Measurements from ENCODE around the gene PRDX6.

Gene PRDX6

DNA sequence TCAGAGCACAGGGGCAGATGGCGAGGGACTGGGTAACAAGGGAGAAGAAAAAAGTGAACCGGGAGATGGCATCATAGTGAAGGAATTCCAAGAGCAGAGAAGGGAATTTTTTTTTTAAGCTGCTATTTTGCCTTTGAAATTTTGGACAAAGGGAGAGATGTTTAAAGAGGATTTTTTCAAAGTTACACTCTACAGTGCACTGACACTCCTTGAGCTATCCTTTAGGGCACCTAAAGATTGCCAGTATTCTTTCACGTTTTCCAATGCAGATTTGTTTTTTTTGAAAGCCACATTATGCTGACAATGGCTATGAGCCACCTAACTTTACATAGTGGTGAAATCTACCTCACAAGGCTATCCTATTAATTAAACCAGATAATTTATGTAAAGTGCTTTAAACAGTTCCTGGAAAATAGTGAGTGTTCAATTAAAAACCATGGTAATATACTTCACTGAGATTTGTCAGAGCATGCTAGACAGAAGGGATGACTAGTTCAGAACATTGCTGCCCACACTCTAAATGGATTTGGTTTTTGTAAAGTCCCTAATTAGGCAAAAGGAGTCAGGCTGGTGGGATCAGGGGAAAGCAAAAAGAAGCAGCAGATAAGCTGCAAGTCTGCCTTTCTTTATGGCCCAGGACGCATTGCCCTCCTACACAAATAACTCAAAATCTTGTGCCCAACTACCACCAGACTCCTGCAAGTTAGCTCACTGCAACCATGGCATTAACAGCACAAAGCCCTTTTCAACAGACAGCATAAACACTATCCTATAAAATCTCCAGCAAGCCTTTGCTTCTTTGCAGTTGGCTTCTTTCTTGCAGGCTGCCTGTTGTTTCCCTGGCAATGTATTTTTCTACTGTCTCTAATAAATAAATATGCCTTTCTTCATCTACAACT lies 53.9 kb downstream of the PRDX6 start:
- peaks cover 0 to 41% (median 23%) of the 10 kb centered on the region in 5 donors for H3K4me1 ChIP-seq (ENCODE audit: control insufficient read depth in 5 of 5, insufficient read depth in 5 of 5, low read length in 5 of 5)
- no peak overlapping the region for H3K9ac ChIP-seq (ENCODE audit: low read length in 5 of 5)
- no peak overlapping the region for H3K27ac ChIP-seq (ENCODE audit: low read depth, low read length)
- no peaks in the 10 kb centered on the region for H3K36me3 ChIP-seq (ENCODE audit: control insufficient read depth in 5 of 5, insufficient read depth in 5 of 5, low read length in 5 of 5)
- no peak overlapping the region for H3K4me3 ChIP-seq (ENCODE audit: low read depth in 1 of 5, low read length in 5 of 5)
- H3K9me3 ChIP-seq (ENCODE audit: control insufficient read depth in 5 of 5, low read length in 5 of 5): no peaks in the 10 kb centered on the region
- no peaks in the 10 kb centered on the region for H3K27me3 ChIP-seq (ENCODE audit: control insufficient read depth in 5 of 5, insufficient read depth in 4 of 5, low read length in 5 of 5)

GRCh38 chr1:173532237-173532636 lies 55.1 kb downstream of the PRDX6 start:
- no peaks in the 10 kb centered on the region for H3K36me3 ChIP-seq (ENCODE audit: control insufficient read depth in 5 of 5, insufficient read depth in 5 of 5, low read length in 5 of 5)
- H3K9me3 ChIP-seq (ENCODE audit: control insufficient read depth in 5 of 5, low read length in 5 of 5): no peaks in the 10 kb centered on the region
- peak overlapping the region in 1 of 5 donors; percentile 35 for H3K9ac ChIP-seq (ENCODE audit: low read length in 5 of 5)
- H3K4me3 ChIP-seq (ENCODE audit: low read depth in 1 of 5, low read length in 5 of 5): peak overlapping the region in 1 of 5 donors; percentile 18
- no peak overlapping the region for H3K27ac ChIP-seq (ENCODE audit: low read depth, low read length)
- H3K27me3 ChIP-seq (ENCODE audit: control insufficient read depth in 5 of 5, insufficient read depth in 4 of 5, low read length in 5 of 5): no peaks in the 10 kb centered on the region
- H3K4me1 ChIP-seq (ENCODE audit: control insufficient read depth in 5 of 5, insufficient read depth in 5 of 5, low read length in 5 of 5): peaks cover 0 to 31% (median 12%) of the 10 kb centered on the region in 5 donors

- H3K27me3 ChIP-seq (ENCODE audit: control insufficient read depth in 5 of 5, insufficient read depth in 4 of 5, low read length in 5 of 5): no peaks in the 10 kb centered on the region
- H3K27ac ChIP-seq (ENCODE audit: low read depth, low read length): no peak overlapping the region
- no peak overlapping the region for H3K9ac ChIP-seq (ENCODE audit: low read length in 5 of 5)
- no peak overlapping the region for H3K4me3 ChIP-seq (ENCODE audit: low read depth in 1 of 5, low read length in 5 of 5)
- no peaks in the 10 kb centered on the region for H3K9me3 ChIP-seq (ENCODE audit: control insufficient read depth in 5 of 5, low read length in 5 of 5)
- H3K36me3 ChIP-seq (ENCODE audit: control insufficient read depth in 5 of 5, insufficient read depth in 5 of 5, low read length in 5 of 5): no peaks in the 10 kb centered on the region
- H3K4me1 ChIP-seq (ENCODE audit: control insufficient read depth in 5 of 5, insufficient read depth in 5 of 5, low read length in 5 of 5): peaks cover 0 to 24% (median 12%) of the 10 kb centered on the region in 5 donors
Measured at GRCh38 chr1:173536223-173536622, 59.1 kb downstream of the PRDX6 start.
